UCSD-AML1 (cell line): Measurements from ENCODE around the gene PPAN.

ENCODE experiments used
- DNase-seq: peaks from one replicate; lab custom pipeline; 2025; ENCODE audit not compliant: unreplicated experiment; lab: John Stamatoyannopoulos, UW

PPAN gene

GRCh38 chr19:10106100-10106936 lies at the start of gene PPAN:
Gene PPAN, plus strand, starts transcription at chr19:10106362. Its CDS starts 33 bp downstream, at chr19:10106395.
- DNase-seq: peak; percentile 98

- DNase-seq: no peak
Measured at GRCh38 chr19:10061717-10062310, 44.3 kb upstream of the PPAN start.

- DNase-seq: no peak
Measured at GRCh38 chr19:10068205-10068604, 38.0 kb upstream of the PPAN start.

- no peak for DNase-seq
Measured at GRCh38 chr19:10069046-10069445, 37.1 kb upstream of the PPAN start.

DNA sequence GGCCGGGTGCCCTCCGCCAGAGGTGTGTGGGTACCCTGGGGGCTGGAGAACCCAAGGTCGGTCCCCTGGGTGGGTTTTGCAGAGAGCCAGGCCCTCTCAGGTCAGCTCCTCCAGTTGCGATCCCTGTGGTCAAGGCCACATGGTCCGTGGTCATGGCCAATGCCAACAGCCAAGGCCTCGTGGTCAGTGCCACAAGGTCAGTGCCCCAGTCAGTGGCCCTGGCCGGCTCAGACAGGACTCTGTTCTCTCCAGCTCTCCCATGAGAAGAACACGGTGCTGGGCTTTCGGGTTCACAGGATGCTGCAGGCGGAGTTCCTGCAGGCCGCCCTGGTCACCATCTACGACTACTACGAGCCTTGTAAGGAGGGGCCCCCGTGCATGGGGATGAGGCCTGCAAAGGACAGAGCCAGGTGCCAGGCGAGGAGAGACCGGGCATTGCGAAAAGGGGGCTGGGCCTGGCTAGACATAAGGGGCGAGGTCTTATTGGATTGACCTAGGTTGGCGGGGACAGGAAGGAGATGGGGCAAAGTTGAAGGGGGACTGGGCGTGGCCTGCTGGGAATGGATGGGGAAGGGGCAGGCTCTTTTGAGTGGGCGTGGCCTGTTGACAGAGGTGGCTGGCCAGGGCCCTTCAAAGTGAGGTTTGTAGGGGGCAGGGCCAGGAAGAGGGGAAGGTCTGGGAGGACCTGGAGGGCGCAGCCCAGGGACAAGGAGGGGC lies 35.3 kb upstream of the PPAN start:
- no peak for DNase-seq

- no peak for DNase-seq
Measured at GRCh38 chr19:10074153-10074552, 32.0 kb upstream of the PPAN start.

DNA sequence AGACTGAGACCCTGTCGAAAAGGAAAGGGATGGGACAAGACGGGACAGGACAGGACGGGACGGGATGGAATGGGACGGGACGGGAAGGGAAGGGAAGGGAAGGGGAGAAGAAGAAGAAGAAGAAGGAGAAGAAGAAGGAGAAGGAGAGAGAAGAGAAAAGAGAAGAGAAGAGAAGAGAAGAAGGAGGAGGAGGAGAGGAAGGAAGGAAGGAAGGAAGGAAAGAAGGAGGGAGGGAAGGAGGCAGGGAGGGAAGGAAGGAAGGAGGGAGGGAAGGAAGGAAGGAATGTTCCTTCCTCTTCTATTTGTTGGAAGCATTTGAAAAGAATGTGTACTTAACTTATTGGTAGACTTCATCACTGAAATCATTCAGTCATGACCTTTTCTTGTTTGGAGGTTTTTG lies 29.6 kb upstream of the PPAN start:
- no peak for DNase-seq

DNA sequence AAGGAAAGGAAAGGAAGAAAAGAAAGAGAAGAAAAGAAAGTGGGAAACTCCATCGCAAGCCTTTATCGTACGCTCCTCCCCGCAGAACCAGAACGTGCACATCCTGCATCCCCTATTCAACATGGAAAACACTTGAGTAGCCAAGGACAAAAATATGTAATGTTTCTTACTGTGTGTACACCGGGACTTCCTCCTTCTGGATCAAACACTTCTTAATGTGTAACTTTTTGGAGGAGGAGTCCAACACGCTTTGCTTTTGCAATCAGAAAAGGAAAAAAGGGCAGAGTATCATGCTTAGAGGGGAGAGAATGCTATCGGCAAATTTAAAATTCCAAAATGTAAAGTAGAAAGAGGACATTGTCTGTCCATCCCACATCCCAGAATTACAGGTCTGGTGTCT lies 27.8 kb upstream of the PPAN start:
- no peak for DNase-seq

DNA sequence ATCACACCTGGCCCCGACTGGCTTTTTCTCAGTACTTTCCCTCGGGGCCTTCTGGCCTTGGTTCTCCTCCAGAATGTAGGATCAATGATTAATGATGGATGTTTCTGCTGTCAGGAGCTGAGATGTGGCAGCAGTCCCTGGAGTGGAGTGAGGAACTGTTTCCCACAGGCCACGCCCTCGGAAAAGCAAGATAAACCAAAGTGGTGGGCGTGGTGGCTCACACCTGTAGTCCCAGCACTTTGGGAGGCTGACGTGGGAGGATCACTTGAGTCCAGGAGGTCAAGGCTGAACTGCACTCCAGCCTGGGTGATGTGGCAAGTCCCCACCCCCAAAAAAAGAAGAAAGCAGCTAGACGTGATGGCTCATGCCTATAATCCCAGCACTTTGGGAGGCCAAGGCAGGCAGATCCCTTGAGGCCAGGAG lies 27.1 kb upstream of the PPAN start:
- no peak for DNase-seq

DNA sequence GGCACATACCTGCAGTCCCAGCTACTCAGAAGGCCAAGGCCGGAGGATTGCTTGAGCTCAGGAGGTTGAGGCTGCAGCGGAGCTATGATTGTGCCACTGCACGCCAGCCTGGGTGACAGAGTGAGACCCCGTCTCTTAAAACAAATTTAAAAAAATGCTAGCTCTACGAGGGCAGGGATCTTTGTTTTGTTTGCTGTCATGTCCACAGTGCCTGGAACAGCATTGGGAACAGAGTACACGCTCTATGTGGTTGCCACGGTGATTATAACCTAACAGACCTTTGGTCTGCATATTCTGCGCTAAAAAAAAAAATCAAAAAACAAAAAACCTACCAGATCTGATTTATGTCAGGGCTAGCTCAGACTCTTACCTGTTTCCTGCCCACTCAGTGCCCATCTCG lies 22.3 kb upstream of the PPAN start:
- DNase-seq: no peak

- DNase-seq: no peak
Measured at GRCh38 chr19:10084803-10085202, 21.4 kb upstream of the PPAN start.

- DNase-seq: peak; percentile 85
Measured at GRCh38 chr19:10085641-10086590, 20.2 kb upstream of the PPAN start, which contains the start of gene SHFL. Gene SHFL, plus strand, starts transcription at chr19:10086317. Its CDS starts 111 bp downstream, at chr19:10086428.

- DNase-seq: no peak
Measured at GRCh38 chr19:10086591-10087192, 19.5 kb upstream of the PPAN start.

DNA sequence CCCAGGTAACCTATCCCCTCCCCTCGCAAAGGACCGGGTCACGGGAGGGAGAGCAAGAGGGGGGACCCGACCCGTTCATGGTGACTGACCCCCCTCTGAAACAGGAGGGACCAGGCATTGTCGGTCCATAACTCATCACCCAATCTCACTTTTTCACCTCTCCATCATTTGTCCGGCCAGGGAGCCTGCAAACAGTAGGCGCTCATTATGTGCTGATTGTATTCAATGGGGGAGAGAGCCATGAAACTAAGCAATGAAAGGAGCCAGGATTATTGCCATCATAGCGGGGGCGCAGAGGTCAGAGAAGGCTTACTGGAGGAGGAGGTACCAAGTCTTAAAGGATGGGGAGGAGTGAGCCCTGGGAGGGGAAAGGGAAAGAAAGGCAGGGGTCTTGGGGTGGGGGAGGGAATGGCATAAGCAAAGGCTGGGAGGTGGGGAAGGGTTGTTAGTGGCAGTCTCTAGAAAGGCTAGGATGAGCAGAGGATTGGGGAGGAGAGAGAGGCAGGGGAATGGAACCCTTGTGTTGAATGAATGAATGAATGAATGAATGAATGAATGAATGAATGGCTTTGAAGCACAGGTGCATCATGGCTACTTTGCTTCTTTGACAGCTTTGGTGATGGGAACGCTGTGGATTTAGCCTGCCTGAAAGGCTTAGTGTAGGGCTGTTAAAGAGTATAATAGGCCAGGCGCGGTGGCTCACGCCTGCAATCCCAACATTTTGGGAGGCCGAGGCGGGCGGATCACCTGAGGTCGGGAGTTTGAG lies 18.7 kb upstream of the PPAN start:
- no peak for DNase-seq

- DNase-seq: no peak
Measured at GRCh38 chr19:10088949-10089554, 17.1 kb upstream of the PPAN start.

DNA sequence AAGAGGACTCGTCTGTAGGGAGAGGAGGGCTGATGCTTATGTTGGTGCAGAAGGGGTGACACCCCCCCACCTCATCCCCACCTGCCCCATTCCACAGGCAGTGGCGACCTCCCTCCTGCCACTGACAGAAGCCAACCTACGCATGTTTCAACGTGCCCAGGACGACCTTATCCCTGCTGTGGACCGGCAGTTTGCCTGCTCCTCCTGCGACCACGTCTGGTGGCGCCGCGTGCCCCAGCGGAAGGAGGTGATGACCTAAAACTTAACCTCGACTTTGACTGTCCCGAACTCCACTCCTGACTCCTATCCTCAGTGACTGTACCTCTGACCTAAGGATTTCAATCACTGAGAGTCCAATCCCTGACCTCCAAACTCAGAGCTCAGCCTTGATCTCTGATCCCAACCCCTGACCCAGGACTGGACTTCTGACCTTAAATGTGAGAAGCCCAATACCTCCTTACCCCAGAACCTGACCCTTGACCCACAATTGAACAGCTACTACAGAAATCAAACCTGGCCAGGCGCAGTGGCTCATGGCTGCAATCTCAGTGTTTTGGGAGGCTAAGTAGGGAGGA lies 16.3 kb upstream of the PPAN start:
- no peak for DNase-seq

GRCh38 chr19:10091370-10091687 lies 14.8 kb upstream of the PPAN start:
- DNase-seq: no peak

GRCh38 chr19:10091895-10092641 lies 14.1 kb upstream of the PPAN start:
- DNase-seq: no peak
